Measurements from ENCODE around the gene SEMA6C.
A peak's percentile ranks its signal among the peaks of the same experiment; 100 is the strongest.
"Not testable (repeated sequence)": the region's sequence is repeated elsewhere in the genome, so short reads cannot be mapped to it uniquely, and the experiment has no call there.

Gene SEMA6C

GRCh38 chr1:151146412-151147131 is at the start of gene SEMA6C:
Gene SEMA6C, minus strand, starts transcription at chr1:151146631. Its CDS starts 4,010 bp downstream, at chr1:151142621.
- no peak for FAIRE-seq
- peak; percentile 91 for DNase-seq (ENCODE audit: insufficient read length, low spot score)

- FAIRE-seq, result not testable (repeated sequence)
- DNase-seq (ENCODE audit: insufficient read length, low spot score), result peak; percentile 87
These were observed 48.6 kb upstream of the SEMA6C start for GRCh38 chr1:151194894-151195594.

GRCh38 chr1:151193856-151194255 is 47.4 kb upstream of the SEMA6C start:
- FAIRE-seq (no peak), DNase-seq (ENCODE audit: insufficient read length, low spot score) (no peak)

GRCh38 chr1:151193304-151193703 is 46.9 kb upstream of the SEMA6C start:
- FAIRE-seq (no peak), DNase-seq (ENCODE audit: insufficient read length, low spot score) (no peak)

- FAIRE-seq, result no peak
These were observed 45.6 kb upstream of the SEMA6C start for GRCh38 chr1:151192047-151192446.

GRCh38 chr1:151189637-151190445 is 43.4 kb upstream of the SEMA6C start, which contains the start of gene VPS72:
Gene VPS72, minus strand, starts transcription at chr1:151190197. Its CDS starts 76 bp downstream, at chr1:151190121.
- FAIRE-seq (no peak), DNase-seq (ENCODE audit: insufficient read length, low spot score) (peak; percentile 84)

More at GRCh38 chr1:151192047-151192446, 45.6 kb upstream of the SEMA6C start:
- DNase-seq (ENCODE audit: insufficient read length, low spot score), result no peak

- DNase-seq (ENCODE audit: insufficient read length, low spot score); FAIRE-seq: not testable (repeated sequence)
These were observed 42.2 kb upstream of the SEMA6C start for GRCh38 chr1:151188667-151189066.

- FAIRE-seq, result no peak
- no peak for DNase-seq (ENCODE audit: insufficient read length, low spot score)
These were observed 40.8 kb upstream of the SEMA6C start for GRCh38 chr1:151187205-151187604.

- DNase-seq (ENCODE audit: insufficient read length, low spot score) (no peak), FAIRE-seq (no peak)
These were observed 37.8 kb upstream of the SEMA6C start for GRCh38 chr1:151184211-151184610.

- DNase-seq (ENCODE audit: insufficient read length, low spot score) (no peak), FAIRE-seq (no peak)
These were observed 30.1 kb upstream of the SEMA6C start for GRCh38 chr1:151176514-151177045.

GRCh38 chr1:151175863-151176262 is 29.4 kb upstream of the SEMA6C start, which contains the start of gene TMOD4:
Gene TMOD4, minus strand, starts transcription at chr1:151175981. Its CDS starts 1,106 bp downstream, at chr1:151174875.
- DNase-seq (ENCODE audit: insufficient read length, low spot score), result no peak
- FAIRE-seq, result no peak

- DNase-seq (ENCODE audit: insufficient read length, low spot score) (no peak), FAIRE-seq (no peak)
These were observed 28.8 kb upstream of the SEMA6C start for GRCh38 chr1:151175041-151175741.

GRCh38 chr1:151171190-151171589 is 24.8 kb upstream of the SEMA6C start:
- no peak for DNase-seq (ENCODE audit: insufficient read length, low spot score)
- no peak for FAIRE-seq

- DNase-seq (ENCODE audit: insufficient read length, low spot score) (no peak), FAIRE-seq (no peak)
These were observed 20.7 kb upstream of the SEMA6C start for GRCh38 chr1:151167116-151167515.

- FAIRE-seq (no peak), DNase-seq (ENCODE audit: insufficient read length, low spot score) (no peak)
These were observed 20.1 kb upstream of the SEMA6C start for GRCh38 chr1:151166505-151166956.

GRCh38 chr1:151165738-151166504 is 19.5 kb upstream of the SEMA6C start, which contains the start of the genes LYSMD1 and SCNM1:
Gene LYSMD1, minus strand, starts transcription at chr1:151165902. Its CDS starts 644 bp downstream, at chr1:151165258.
Gene SCNM1, plus strand, starts transcription at chr1:151166144. Its CDS starts 9 bp downstream, at chr1:151166153.
- peak; percentile 95 for DNase-seq (ENCODE audit: insufficient read length, low spot score)
- FAIRE-seq, result peak; percentile 33

- DNase-seq (ENCODE audit: insufficient read length, low spot score) (peak; percentile 51), FAIRE-seq (no peak)
These were observed 18.9 kb upstream of the SEMA6C start for GRCh38 chr1:151165281-151165737.

- no peak for FAIRE-seq
- no peak for DNase-seq (ENCODE audit: insufficient read length, low spot score)
These were observed 18.4 kb upstream of the SEMA6C start for GRCh38 chr1:151164732-151165280.

GRCh38 chr1:151159373-151159772 is 12.9 kb upstream of the SEMA6C start:
- DNase-seq (ENCODE audit: insufficient read length, low spot score), result no peak
- no peak for FAIRE-seq

Data from HTR-8/SVneo (cell line).